ENCODE data around the gene DPP6. TPM values are rescaled to one million over a fixed set of nuclear protein-coding genes. Genes with fewer than 3 reads are reported as not detected.
"Not testable (repeated sequence)": the region's sequence is repeated elsewhere in the genome, so short reads cannot be mapped to it uniquely, and the experiment has no call there.

DPP6 gene
- total RNA-seq, 2 donors from 2014 or later: 0.05 to 38.7 TPM

- no peaks in the 10 kb centered on the region for H3K36me3 ChIP-seq
- H3K27me3 ChIP-seq (replicated peaks; ENCODE audit: insufficient read depth): no peaks in the 10 kb centered on the region
- H3K4me1 ChIP-seq (replicated peaks): no peaks in the 10 kb centered on the region
- H3K27ac ChIP-seq: no peak overlapping the region
- H3K4me3 ChIP-seq: no peak overlapping the region
- no peaks in the 10 kb centered on the region for H3K9me3 ChIP-seq
- 70% methylated on average over 9 of the region's 10 CpGs for WGBS
- TF ChIP-seq POLR2A (IDR thresholded peaks at IDR 0.05): no peak
- no peak for TF ChIP-seq CTCF (IDR thresholded peaks at IDR 0.05)
- no peak for TF ChIP-seq POLR2AphosphoS5 (IDR thresholded peaks at IDR 0.05)
- intact Hi-C loops (cut with DNase I): no loop called here
- no peak for DNase-seq (ENCODE audit: low spot score)
Measured at GRCh38 chr7:154676422-154677073, 624.4 kb downstream of the DPP6 start.

- intact Hi-C loops (cut with DNase I): no loop called here
- no peak overlapping the region for H3K27ac ChIP-seq
- 85% methylated on average over 12 of the region's 12 CpGs for WGBS
- no peak for DNase-seq (ENCODE audit: low spot score)
- no peak overlapping the region for H3K4me3 ChIP-seq
- H3K9me3 ChIP-seq: no peaks in the 10 kb centered on the region
- TF ChIP-seq CTCF (IDR thresholded peaks at IDR 0.05) (no peak), POLR2AphosphoS5 (IDR thresholded peaks at IDR 0.05) (no peak), POLR2A (IDR thresholded peaks at IDR 0.05) (no peak)
- H3K4me1 ChIP-seq (replicated peaks): no peaks in the 10 kb centered on the region
- no peaks in the 10 kb centered on the region for H3K36me3 ChIP-seq
- H3K27me3 ChIP-seq (replicated peaks; ENCODE audit: insufficient read depth): no peaks in the 10 kb centered on the region
Measured at GRCh38 chr7:154677454-154677853, 625.3 kb downstream of the DPP6 start.

GRCh38 chr7:154678001-154678550 is 625.9 kb downstream of the DPP6 start:
- H3K27ac ChIP-seq; H3K27me3 ChIP-seq (replicated peaks; ENCODE audit: insufficient read depth); H3K36me3 ChIP-seq; intact Hi-C loops (cut with DNase I); H3K9me3 ChIP-seq; H3K4me1 ChIP-seq (replicated peaks); H3K4me3 ChIP-seq; DNase-seq (ENCODE audit: low spot score): not testable (repeated sequence)
- WGBS: 92% methylated on average over 18 of the region's 18 CpGs

GRCh38 chr7:154679379-154680053 is 627.3 kb downstream of the DPP6 start:
- no peak for TF ChIP-seq POLR2A (IDR thresholded peaks at IDR 0.05)
- TF ChIP-seq CTCF (IDR thresholded peaks at IDR 0.05): no peak
- no peak for TF ChIP-seq POLR2AphosphoS5 (IDR thresholded peaks at IDR 0.05)
- H3K9me3 ChIP-seq: no peaks in the 10 kb centered on the region
- H3K4me3 ChIP-seq: no peak overlapping the region
- no peak overlapping the region for H3K27ac ChIP-seq
- no peak for DNase-seq (ENCODE audit: low spot score)
- 86% methylated on average over 8 of the region's 8 CpGs for WGBS
- intact Hi-C loops (cut with DNase I): no loop called here
- H3K4me1 ChIP-seq (replicated peaks): no peaks in the 10 kb centered on the region
- H3K36me3 ChIP-seq: no peaks in the 10 kb centered on the region
- H3K27me3 ChIP-seq (replicated peaks; ENCODE audit: insufficient read depth): no peaks in the 10 kb centered on the region

GRCh38 chr7:154680894-154681659 is 628.9 kb downstream of the DPP6 start:
- H3K36me3 ChIP-seq: no peaks in the 10 kb centered on the region
- intact Hi-C loops (cut with DNase I): no loop called here
- no peaks in the 10 kb centered on the region for H3K4me1 ChIP-seq (replicated peaks)
- no peak overlapping the region for H3K4me3 ChIP-seq
- H3K9me3 ChIP-seq: no peaks in the 10 kb centered on the region
- no peak for DNase-seq (ENCODE audit: low spot score)
- TF ChIP-seq POLR2A (IDR thresholded peaks at IDR 0.05): no peak
- TF ChIP-seq POLR2AphosphoS5 (IDR thresholded peaks at IDR 0.05): no peak
- no peak for TF ChIP-seq CTCF (IDR thresholded peaks at IDR 0.05)
- H3K27me3 ChIP-seq (replicated peaks; ENCODE audit: insufficient read depth): no peaks in the 10 kb centered on the region
- no peak overlapping the region for H3K27ac ChIP-seq
- 93% methylated on average over 18 of the region's 18 CpGs for WGBS
